Measurements from ENCODE around the gene FTHL17. TPM values are rescaled to one million over a fixed set of nuclear protein-coding genes. Genes with fewer than 3 reads are reported as not detected.

Gene FTHL17
- total and polyA plus RNA-seq, 2 donors from 2014 or later = not detected

DNA sequence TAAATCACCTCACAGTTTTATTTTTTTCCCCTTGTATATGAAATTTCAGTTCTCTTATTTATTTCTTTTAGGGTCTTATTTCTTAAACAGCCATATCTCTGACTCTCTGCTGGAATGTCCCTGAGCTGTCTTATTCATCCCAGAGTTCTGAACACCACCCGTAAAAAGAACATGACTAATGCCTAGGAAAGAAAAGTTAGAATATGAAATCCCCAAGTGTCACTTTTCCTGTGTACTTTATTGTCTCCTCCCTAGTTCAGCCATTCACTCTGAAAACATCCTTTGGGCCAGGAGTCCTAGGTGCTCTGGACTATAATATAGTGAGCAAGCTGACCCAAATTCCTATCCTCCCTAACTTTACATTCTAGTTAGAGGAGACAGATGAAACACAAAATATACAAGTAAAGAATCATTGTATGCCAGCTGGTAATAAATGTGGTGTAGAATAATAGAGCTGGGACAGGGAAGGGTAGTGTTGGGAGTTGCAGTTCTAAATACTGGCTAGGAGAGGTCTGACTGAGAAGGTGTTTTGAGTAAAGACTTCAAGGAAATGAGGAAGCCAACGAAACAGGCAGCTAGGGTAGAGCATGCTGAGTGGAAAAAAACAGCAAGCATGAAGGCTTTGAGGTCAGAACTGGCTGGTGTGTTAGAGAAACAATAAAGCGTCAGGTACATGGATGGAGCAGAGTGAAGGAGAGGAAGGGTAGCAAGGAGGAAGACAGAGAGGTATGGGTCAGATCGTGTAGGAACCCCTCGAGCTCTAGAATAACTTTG is 40.6 kb upstream of the FTHL17 start:
- intact Hi-C loops (cut with DNase I) = no loop called here
- FAIRE-seq (no peak), DNase-seq (no peak)
- Histone ChIP-seq H3K9me3 (ENCODE audit: control insufficient read depth in 2 of 3, insufficient read depth in 1 of 3, low read length in 3 of 3) (no peaks in the 10 kb centered on the region), H3K27ac (ENCODE audit: low read depth in 2 of 2, low read length in 2 of 2) (no peak overlapping the region), H3K4me3 (ENCODE audit: low read length in 3 of 3) (no peak overlapping the region), H3K9ac (ENCODE audit: low read length in 3 of 3) (no peak overlapping the region), H3K4me1 (ENCODE audit: control insufficient read depth in 2 of 3, insufficient read depth in 2 of 3, low read depth in 1 of 3, low read length in 3 of 3) (no peaks in the 10 kb centered on the region), H3K27me3 (ENCODE audit: control insufficient read depth, insufficient read depth, low read length) (no peaks in the 10 kb centered on the region), H3K36me3 (ENCODE audit: control insufficient read depth in 2 of 3, insufficient read depth in 3 of 3, low read length in 3 of 3) (no peaks in the 10 kb centered on the region)
- TF ChIP-seq, protein P1, sequence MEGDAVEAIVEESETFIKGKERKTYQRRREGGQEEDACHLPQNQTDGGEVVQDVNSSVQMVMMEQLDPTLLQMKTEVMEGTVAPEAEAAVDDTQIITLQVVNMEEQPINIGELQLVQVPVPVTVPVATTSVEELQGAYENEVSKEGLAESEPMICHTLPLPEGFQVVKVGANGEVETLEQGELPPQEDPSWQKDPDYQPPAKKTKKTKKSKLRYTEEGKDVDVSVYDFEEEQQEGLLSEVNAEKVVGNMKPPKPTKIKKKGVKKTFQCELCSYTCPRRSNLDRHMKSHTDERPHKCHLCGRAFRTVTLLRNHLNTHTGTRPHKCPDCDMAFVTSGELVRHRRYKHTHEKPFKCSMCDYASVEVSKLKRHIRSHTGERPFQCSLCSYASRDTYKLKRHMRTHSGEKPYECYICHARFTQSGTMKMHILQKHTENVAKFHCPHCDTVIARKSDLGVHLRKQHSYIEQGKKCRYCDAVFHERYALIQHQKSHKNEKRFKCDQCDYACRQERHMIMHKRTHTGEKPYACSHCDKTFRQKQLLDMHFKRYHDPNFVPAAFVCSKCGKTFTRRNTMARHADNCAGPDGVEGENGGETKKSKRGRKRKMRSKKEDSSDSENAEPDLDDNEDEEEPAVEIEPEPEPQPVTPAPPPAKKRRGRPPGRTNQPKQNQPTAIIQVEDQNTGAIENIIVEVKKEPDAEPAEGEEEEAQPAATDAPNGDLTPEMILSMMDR (IDR thresholded peaks at IDR 0.05; ENCODE audit: borderline replicate concordance, extremely low read depth, insufficient read depth) = no peak

DNA sequence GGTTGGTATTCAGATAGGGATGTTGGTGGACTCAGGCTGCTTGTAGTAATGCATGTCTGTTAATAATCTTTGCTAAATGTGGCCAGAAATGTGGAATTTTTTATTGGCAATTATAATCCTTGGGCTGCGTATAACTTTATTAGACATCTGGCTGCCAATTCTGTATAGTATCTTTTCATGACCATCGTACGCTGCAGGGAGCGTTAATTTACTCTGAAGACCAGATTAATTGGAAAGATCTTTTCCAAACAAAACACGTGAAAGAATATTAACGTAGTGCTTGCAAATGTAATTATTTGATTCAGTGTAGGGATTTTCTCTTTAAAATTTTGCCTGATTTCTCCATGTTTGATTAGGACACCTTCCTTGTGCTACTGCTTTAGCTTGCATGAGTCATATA is 38.8 kb upstream of the FTHL17 start:
- FAIRE-seq (no peak), DNase-seq (no peak)
- Histone ChIP-seq H3K4me3 (ENCODE audit: low read length in 3 of 3) (no peak overlapping the region), H3K27me3 (ENCODE audit: control insufficient read depth, insufficient read depth, low read length) (no peaks in the 10 kb centered on the region), H3K36me3 (ENCODE audit: control insufficient read depth in 2 of 3, insufficient read depth in 3 of 3, low read length in 3 of 3) (no peaks in the 10 kb centered on the region), H3K4me1 (ENCODE audit: control insufficient read depth in 2 of 3, insufficient read depth in 2 of 3, low read depth in 1 of 3, low read length in 3 of 3) (no peaks in the 10 kb centered on the region), H3K9me3 (ENCODE audit: control insufficient read depth in 2 of 3, insufficient read depth in 1 of 3, low read length in 3 of 3) (no peaks in the 10 kb centered on the region), H3K27ac (ENCODE audit: low read depth in 2 of 2, low read length in 2 of 2) (no peak overlapping the region), H3K9ac (ENCODE audit: low read length in 3 of 3) (no peak overlapping the region)
- TF ChIP-seq, protein P1 (IDR thresholded peaks at IDR 0.05; ENCODE audit: borderline replicate concordance, extremely low read depth, insufficient read depth) = no peak
- intact Hi-C loops (cut with DNase I) = no loop called here

DNA sequence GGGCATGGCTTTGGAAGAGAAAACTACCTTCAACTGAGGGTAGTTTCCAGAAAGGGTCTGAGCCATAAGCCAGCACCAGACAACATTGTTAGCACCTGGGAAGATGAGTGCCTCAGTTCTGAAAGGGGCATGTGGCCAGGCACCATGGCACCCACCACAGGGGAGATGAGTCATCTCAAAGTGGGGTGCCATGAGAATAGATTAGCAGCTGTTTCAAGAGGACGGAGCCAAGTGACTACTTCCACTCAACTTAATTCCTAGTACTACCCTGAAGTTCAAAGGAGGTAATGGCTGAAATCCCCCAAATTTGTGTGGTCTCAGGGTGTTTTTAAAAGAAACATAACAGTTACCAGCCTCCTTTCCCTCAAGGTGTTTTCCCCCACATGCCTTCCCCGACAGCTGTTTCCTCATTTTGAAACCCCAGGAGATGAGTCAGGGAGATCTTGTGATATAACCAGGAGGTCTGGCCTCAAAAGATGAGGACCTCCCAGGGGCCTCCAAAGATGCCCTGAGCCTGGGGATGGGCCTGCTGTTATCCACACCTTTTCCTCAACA is 27.8 kb upstream of the FTHL17 start:
- DNase-seq = no peak
- intact Hi-C loops (cut with DNase I) = no loop called here
- no peak for FAIRE-seq
- Histone ChIP-seq H3K36me3 (ENCODE audit: control insufficient read depth in 2 of 3, insufficient read depth in 3 of 3, low read length in 3 of 3) (no peaks in the 10 kb centered on the region), H3K27me3 (ENCODE audit: control insufficient read depth, insufficient read depth, low read length) (no peaks in the 10 kb centered on the region), H3K9me3 (ENCODE audit: control insufficient read depth in 2 of 3, insufficient read depth in 1 of 3, low read length in 3 of 3) (no peaks in the 10 kb centered on the region), H3K9ac (ENCODE audit: low read length in 3 of 3) (no peak overlapping the region), H3K4me1 (ENCODE audit: control insufficient read depth in 2 of 3, insufficient read depth in 2 of 3, low read depth in 1 of 3, low read length in 3 of 3) (no peaks in the 10 kb centered on the region), H3K27ac (ENCODE audit: low read depth in 2 of 2, low read length in 2 of 2) (no peak overlapping the region), H3K4me3 (ENCODE audit: low read length in 3 of 3) (no peak overlapping the region)
- TF ChIP-seq, protein P1 (IDR thresholded peaks at IDR 0.05; ENCODE audit: borderline replicate concordance, extremely low read depth, insufficient read depth) = no peak
